Nephron progenitor cell (in vitro differentiated cells): ENCODE results near the gene KRT78.
"Not testable (repeated sequence)": the region's sequence is repeated elsewhere in the genome, so short reads cannot be mapped to it uniquely, and the experiment has no call there.

Experiments used
- DNase-seq: peaks from one replicate; pipeline ENCODE4 v3.0.0; 2021
- H3K27ac Mint-ChIP-seq: 2 replicates; pipeline ENCODE4 v1.8.0; 2021; ENCODE audit warnings: mild to moderate bottlenecking, moderate library complexity, mixed read lengths
- H3K27me3 Mint-ChIP-seq: 2 replicates; pipeline ENCODE4 v1.8.0; 2021; ENCODE audit warnings: mild to moderate bottlenecking, low read depth, mixed read lengths; ENCODE audit not compliant: poor library complexity
- H3K36me3 Mint-ChIP-seq: 2 replicates; pipeline ENCODE4 v1.8.0; 2021; ENCODE audit warnings: low read depth, mixed read lengths
- H3K4me1 Mint-ChIP-seq: 2 replicates; pipeline ENCODE4 v1.8.0; 2021; ENCODE audit warnings: mixed read lengths
- H3K4me3 Mint-ChIP-seq: 2 replicates; pipeline ENCODE4 v1.8.0; 2021; ENCODE audit warnings: mild to moderate bottlenecking, moderate library complexity, mixed read lengths
- H3K9me3 Mint-ChIP-seq: 2 replicates; pipeline ENCODE4 v1.8.0; 2021; ENCODE audit warnings: mild to moderate bottlenecking, moderate library complexity, mixed read lengths
- CTCF ChIP-seq: fragments of 200-600 bp; sonication (generic); IDR thresholded peaks from 2 replicates; pipeline ENCODE4 v1.5.0; 2021; ENCODE audit warnings: antibody characterized with exemption

Gene KRT78

DNA sequence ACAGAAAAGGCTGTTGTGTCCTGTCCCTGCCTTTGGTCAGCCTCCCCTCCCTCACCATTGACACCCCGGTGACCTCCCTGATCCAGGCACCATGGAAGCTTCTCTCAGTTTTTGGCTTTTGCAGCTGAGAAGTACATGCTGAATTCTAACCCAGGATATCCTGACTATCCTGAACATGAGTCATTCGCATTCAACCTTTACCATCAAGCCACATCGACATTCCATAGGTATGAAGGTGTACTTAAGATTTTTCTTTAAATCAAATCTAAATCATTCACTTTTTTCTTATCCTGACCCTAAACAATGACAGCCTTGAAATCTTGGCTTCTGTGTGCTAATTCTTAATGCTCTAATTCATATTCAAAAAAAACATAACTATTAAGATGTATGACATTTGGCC, 8.7 kb upstream of the KRT78 start:
- TF ChIP-seq CTCF: no peak
- no peak overlapping the region for H3K27ac Mint-ChIP-seq
- H3K27me3 Mint-ChIP-seq: peaks cover 6% of the 10 kb centered on the region

DNA sequence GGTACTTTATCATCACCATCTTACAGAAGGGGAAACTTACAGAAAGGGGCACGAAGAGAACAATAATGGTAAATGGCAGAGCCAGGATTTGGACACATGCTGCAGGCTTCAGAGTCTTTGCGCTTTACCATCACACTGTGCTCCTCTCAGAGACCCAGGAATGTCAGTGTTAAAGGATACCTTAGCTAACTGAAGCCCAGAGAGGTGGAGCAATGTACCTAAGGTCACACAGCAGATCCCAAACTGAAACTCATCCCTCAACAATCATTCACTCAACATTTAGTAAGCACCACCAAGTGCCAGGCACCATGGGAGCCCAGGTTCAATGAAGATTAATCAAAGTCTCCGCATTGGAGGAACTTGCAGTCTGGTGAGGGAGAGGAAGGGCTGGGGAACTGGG, 8.0 kb upstream of the KRT78 start:
- no peaks in the 10 kb centered on the region for H3K4me1 Mint-ChIP-seq
- no peak for DNase-seq
- peaks cover 14% of the 10 kb centered on the region for H3K9me3 Mint-ChIP-seq
- no peak overlapping the region for H3K4me3 Mint-ChIP-seq
- no peaks in the 10 kb centered on the region for H3K36me3 Mint-ChIP-seq
- peaks cover 12% of the 10 kb centered on the region for H3K27me3 Mint-ChIP-seq
- no peak overlapping the region for H3K27ac Mint-ChIP-seq
- no peak for TF ChIP-seq CTCF

More for the DNA sequence above, 8.7 kb upstream of the KRT78 start:
- no peaks in the 10 kb centered on the region for H3K4me1 Mint-ChIP-seq
- H3K36me3 Mint-ChIP-seq: no peaks in the 10 kb centered on the region
- peaks cover 14% of the 10 kb centered on the region for H3K9me3 Mint-ChIP-seq
- H3K4me3 Mint-ChIP-seq: no peak overlapping the region
- no peak for DNase-seq

DNA sequence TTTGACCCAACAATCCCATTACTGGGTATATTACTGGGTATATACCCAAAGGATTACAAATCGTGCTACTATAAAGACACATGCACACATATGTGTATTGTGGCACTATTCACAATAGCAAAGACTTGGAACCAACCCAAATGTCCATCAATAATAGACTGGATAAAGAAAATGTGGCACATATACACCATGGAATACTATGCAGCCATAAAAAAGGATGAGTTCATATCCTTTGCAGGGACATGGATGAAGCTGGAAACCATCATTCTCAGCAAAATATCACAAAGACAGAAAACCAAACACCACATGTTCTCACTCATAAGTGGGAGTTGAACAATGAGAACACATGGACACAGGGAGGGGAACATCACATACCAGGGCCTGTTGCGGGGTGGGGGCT, 7.3 kb upstream of the KRT78 start:
- peaks cover 14% of the 10 kb centered on the region for H3K9me3 Mint-ChIP-seq
- H3K4me1 Mint-ChIP-seq, DNase-seq, H3K27ac Mint-ChIP-seq, H3K36me3 Mint-ChIP-seq, H3K4me3 Mint-ChIP-seq: not testable (repeated sequence)
- H3K27me3 Mint-ChIP-seq: peaks cover 13% of the 10 kb centered on the region

DNA sequence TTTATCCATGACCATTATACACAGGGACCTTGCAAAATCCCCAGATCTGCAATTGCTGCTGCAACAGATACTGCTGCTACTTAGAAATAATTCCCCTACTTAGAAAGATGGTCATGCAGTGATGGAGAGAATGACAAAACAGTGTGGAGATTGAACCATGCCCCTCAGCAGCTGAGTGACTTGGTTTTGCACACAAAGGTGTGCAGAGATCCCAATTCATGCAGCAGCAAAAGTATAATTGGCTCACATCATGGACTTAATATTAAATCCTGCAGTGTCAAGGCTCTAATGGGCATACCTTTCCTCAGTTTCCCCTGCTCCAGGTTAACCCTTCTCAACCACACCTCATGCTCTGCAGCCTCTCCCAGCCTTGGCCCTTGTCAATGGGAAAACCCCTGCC, 3.0 kb upstream of the KRT78 start:
- no peak for DNase-seq
- Mint-ChIP-seq H3K4me3 (no peak overlapping the region), H3K9me3 (peaks cover 14% of the 10 kb centered on the region), H3K4me1 (no peaks in the 10 kb centered on the region), H3K27me3 (peaks cover 20% of the 10 kb centered on the region), H3K27ac (no peak overlapping the region), H3K36me3 (no peaks in the 10 kb centered on the region)
- no peak for TF ChIP-seq CTCF

DNA sequence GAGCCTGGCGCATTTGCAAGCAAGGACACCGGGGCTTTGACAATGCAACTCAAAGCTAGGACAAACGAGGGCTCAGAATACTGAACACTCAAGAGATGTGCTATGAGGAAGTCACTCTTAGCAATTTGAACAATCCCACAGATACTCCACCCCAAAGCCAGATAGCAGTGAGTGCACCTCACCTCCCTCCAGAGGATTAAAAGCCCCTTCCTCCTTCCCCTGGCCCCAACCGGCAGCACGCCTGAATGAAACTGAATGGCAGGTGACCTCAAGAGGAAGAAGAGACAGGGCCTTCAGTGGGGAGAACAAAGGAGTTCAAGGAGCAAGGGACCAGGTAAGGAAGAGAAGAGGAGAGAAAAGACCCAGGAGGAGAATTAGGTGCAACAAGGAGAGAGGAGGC, 1.9 kb upstream of the KRT78 start:
- Mint-ChIP-seq H3K27me3 (peaks cover 26% of the 10 kb centered on the region), H3K4me1 (no peaks in the 10 kb centered on the region)

GRCh38 chr12:52849511-52849910, 717 bp upstream of the KRT78 start:
- Mint-ChIP-seq H3K9me3 (peaks cover 3% of the 10 kb centered on the region), H3K27ac (no peak overlapping the region), H3K4me3 (no peak overlapping the region), H3K36me3 (no peaks in the 10 kb centered on the region), H3K4me1 (no peaks in the 10 kb centered on the region), H3K27me3 (peaks cover 26% of the 10 kb centered on the region)
- no peak for DNase-seq
- TF ChIP-seq CTCF: no peak

More for the DNA sequence above, 1.9 kb upstream of the KRT78 start:
- no peak for DNase-seq
- H3K9me3 Mint-ChIP-seq: peaks cover 14% of the 10 kb centered on the region
- H3K4me3 Mint-ChIP-seq: no peak overlapping the region
- TF ChIP-seq CTCF: no peak
- no peaks in the 10 kb centered on the region for H3K36me3 Mint-ChIP-seq
- H3K27ac Mint-ChIP-seq: peak overlapping the region; percentile 27
